HG02870 (cell line): Measurements from ENCODE around the gene SSNA1.

ENCODE experiments used
- ATAC-seq: cut with Tn5 transposase; IDR thresholded peaks from one replicate; pipeline ENCODE4 v1.9.1; 2021; ENCODE audit warnings: mild to moderate bottlenecking, moderate library complexity; ENCODE audit not compliant: unreplicated experiment

SSNA1 gene, protein sequence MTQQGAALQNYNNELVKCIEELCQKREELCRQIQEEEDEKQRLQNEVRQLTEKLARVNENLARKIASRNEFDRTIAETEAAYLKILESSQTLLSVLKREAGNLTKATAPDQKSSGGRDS

DNA sequence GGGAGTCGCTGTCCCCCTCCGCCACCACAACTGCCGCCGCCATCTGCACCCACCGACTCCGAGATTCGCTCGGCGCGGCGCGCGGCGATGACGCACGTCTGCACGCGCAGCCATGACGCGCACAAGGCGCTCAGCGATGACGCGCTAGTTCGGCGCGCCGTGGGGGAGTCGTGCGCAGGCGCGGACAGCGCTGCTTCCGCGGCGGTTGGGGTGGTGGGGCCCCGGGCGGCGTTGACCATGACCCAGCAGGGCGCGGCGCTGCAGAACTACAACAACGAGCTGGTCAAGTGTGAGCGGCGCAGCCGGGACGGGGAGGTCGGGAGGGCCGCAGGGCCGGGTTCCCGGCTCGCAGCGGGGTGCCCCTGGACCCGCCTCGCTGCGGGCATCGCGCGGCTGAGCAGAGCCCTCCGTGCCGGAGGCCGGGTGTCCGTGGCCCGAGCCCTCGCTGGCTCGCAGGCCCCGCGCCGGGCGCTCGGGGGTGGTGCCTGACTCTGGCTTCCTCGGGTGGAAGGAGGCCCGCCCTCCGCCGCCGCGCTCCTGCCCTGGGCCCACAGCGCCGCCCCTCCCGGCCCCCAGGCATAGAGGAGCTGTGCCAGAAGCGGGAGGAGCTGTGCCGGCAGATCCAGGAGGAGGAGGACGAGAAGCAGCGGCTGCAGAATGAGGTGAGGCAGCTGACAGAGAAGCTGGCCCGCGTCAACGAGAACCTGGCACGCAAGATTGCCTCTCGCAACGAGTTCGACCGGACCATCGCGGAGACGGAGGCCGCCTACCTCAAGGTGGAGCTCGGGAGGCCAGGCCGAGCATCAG is at the start of gene SSNA1, which contains the start of gene ANAPC2:
Gene SSNA1, plus strand, starts transcription at position 187 of the 807 bp plus-strand sequence. Its CDS starts 51 bp downstream, at position 238.
Gene ANAPC2, minus strand, starts transcription at position 71 of the 807 bp plus-strand sequence. Its CDS starts 28 bp downstream, at position 43.
- ATAC-seq: peak; percentile 71

DNA sequence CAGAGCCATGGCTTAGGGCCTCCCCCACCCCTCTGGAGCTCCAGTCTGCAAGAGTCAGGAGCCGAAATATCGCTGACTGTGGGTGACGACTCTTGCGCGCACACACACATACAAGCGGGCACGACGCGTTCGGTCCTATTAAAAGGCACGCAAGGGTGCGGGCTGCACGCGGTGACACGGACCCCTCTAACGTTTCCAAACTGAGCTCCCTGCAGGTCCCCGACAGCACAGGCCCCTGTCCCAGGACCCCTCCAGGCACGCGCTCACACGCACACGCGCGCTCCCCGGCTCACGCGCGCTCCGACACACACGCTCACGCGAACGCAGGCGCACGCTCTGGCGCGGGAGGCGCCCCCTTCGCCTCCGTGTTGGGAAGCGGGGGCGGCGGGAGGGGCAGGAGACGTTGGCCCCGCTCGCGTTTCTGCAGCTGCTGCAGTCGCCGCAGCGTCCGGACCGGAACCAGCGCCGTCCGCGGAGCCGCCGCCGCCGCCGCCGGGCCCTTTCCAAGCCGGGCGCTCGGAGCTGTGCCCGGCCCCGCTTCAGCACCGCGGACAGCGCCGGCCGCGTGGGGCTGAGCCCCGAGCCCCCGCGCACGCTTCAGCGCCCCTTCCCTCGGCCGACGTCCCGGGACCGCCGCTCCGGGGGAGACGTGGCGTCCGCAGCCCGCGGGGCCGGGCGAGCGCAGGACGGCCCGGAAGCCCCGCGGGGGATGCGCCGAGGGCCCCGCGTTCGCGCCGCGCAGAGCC is 49.6 kb upstream of the SSNA1 start, which contains the start of gene GRIN1:
Gene GRIN1, plus strand, starts transcription at position 433 of the 746 bp plus-strand sequence. CDS start 333 bp downstream, outside the sequence.
- ATAC-seq: no peak

DNA sequence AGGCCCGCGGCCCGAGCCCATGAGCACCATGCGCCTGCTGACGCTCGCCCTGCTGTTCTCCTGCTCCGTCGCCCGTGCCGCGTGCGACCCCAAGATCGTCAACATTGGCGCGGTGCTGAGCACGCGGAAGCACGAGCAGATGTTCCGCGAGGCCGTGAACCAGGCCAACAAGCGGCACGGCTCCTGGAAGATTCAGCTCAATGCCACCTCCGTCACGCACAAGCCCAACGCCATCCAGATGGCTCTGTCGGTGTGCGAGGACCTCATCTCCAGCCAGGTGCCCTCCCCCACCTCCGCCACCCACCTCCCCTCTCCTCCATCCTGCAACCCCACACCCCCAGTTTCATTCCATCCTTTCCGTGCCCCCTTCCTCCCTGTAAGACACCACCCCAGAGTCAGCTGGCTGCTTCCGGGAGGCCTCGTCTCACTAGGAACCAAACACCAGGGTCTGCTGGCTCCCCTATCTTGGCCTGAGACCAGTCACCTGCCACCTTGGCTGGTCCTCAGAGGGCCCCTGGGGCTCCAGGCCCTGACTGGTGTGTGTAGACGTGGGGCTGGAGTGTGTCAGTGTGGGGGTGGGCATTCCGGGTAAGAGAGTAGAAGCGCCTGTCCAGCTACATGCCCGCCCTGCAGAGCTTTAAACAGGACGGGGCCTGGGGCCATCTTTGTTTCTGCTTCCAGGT is 48.9 kb upstream of the SSNA1 start:
- ATAC-seq: no peak

DNA sequence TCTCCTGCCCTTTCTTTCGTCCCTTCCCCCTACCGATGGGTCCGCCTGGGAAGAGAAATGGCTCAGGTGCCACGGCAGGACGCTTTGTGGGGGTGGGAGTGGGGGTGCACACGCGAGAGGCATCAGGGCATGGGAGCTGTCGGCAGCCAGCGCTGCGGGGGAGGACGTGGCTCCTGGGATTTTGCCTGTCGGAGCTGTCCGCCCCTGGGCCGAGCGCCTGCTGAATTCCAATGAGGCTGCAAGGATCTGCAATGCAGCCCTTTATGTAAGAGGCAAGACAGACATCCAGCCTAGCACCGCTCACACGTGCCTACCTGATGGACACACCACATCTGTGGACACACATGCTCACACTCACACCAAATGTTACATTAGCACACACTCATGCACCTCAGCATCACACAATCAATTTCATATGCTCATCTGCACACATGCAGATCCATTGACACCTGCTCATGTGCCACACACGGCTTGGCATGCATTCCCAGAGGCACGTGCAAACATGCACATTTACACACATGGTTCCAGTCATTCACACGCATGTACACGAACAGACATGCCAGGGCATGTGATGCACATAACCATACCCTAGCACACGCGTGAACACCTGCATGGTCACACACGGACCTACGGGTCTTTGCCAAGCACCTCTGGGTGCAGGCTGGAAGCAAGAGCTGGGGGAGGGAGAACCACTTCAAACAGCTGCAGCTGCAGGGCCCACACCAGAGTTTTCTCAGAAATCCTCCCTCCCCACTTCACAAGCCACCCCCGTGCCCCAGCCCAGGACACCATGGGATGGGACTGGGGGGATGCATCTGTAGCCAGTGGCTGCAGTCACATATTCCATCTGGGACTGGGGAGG is 48.1 kb upstream of the SSNA1 start:
- ATAC-seq: no peak

DNA sequence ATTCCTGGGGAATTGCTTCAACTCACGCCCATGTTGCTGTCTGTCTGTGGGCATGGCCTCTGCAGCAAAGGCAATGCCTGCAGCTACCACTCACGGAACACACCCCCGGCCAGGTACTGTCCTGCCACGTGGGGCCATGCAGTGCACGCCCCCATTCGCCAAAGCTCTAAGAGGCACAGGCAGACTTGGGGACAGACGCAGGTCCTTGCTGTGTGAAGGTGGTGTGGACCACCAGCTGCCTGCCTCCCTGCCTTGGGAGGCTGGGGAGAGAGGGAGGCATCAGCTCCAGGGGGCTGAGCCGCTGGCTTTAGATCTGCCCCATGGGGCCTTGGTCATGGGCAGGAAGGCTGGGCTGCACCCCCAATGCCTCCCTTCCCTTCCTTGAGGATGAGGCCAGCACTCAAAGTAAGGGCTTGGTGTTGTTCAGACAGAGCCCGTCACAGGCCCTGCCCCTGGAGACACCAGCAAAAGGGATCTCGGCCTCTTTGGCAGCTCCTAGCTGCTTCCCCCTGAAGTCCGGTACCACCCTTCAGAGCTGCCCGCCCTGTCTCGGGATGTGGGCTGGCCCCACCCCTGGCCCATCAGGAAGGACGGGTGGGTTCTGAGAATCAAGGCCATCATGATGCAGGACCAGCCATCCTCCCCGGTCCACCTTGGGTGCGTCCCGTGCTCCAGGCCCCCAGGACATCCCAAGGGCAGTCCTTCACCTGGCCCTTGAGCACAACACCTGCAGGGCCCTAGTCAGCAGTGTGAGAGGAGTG is 47.2 kb upstream of the SSNA1 start:
- no peak for ATAC-seq

DNA sequence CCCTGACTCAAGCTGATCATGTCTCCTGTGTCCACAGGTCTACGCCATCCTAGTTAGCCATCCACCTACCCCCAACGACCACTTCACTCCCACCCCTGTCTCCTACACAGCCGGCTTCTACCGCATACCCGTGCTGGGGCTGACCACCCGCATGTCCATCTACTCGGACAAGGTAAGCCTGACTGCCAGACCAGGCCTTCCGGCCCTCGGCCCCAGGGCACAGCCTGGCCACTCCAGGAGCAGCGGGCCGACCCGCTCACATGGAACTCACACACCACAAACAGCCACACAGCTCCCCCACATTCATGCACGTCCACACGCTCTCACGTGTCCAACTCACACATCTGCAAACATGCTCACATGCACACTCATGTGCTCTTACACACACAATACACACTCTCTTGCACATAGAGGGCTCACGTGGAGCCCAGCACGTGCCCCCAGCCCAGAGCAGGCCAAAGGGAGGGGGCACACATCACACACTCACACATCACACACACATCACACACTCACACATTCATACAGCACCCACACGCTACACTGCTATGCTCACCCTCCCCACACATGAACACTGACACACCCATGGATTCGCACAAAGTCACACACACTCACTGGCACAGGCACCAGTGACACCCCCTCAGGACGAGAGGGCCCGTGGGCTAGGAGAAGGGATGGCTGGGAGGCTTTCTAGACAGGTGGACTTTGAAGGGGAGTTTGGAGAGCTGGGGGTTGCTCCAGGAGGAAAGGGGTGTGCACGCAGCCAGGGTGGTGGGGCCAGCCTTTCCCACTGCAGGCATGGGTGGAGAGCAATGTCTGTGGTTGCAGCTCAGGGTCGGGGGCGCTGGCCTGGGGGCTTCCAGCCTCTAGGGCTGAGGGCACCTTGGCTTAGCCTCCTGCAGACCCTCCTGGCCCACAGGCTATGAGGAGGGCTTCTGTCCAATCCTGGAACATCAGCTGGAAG is 46.2 kb upstream of the SSNA1 start:
- no peak for ATAC-seq

DNA sequence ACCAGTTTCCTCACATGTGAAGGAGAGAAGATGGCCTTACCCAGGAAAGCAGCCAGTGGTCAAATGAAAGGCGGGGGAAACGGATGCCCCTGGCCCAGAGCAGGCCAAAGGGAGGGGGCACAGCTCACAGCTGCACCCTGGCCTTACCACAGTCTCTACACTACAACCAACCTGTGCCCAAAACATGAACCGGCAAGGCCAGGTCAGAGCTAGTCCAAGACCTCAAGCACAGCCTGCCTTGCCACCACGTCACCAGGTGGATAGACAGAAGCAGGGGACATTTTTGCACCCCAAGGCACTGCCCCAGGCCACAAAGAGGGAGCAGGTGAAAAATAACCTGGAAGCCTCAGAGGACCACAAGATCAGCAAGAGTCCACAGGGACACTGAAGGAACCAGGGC is 45.0 kb upstream of the SSNA1 start:
- no peak for ATAC-seq

DNA sequence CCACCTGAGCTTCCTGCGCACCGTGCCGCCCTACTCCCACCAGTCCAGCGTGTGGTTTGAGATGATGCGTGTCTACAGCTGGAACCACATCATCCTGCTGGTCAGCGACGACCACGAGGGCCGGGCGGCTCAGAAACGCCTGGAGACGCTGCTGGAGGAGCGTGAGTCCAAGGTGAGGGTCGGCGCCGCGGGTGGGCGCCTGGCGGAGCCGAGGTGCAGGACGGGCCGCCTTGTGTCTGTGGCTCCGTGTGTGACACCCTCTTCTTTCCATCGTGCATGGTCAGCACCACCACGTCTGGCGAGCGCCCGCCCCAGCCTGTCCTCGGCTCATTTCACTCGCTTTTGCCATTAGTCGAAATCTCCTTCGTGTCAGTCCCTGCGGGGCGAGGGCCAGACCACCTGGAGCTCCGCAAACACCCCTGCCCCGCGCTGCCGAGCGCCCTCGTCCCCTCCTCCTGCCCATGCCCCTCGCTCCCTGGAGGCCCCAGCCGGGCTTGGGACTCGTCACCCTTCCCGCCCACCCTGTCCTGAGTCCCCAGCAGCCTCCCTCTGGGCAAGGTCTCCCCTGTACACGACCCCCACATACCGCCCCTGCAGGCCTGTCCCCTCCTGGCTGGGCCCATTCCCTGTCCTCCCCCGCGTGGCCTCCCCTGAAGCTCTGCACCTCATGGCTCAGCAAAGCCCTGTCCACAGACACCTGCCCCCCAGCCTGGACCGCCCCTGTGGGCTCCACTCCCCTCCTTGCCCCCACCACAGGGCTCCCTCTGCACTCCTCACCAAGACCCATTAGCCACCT is 42.5 kb upstream of the SSNA1 start:
- ATAC-seq: no peak

DNA sequence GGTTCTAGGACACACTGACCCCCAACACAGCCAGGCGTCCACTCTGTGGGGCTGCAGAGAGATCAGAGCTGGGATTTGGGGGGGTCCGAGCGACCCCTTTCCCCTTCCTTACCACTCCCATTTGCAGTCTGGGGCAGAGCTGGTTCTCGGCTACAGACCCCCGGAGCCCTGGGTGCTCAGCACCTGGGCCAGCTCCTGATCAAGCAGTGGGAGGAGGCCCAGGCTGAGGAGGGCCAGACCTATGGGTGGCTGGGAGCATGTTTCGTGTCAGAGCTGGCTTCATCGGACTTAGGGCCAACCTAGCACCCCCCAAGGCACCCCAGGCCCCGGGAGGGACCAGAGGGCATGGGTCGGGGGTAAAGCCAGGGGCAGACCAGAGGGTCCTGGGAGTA is 42.0 kb upstream of the SSNA1 start:
- ATAC-seq: no peak

DNA sequence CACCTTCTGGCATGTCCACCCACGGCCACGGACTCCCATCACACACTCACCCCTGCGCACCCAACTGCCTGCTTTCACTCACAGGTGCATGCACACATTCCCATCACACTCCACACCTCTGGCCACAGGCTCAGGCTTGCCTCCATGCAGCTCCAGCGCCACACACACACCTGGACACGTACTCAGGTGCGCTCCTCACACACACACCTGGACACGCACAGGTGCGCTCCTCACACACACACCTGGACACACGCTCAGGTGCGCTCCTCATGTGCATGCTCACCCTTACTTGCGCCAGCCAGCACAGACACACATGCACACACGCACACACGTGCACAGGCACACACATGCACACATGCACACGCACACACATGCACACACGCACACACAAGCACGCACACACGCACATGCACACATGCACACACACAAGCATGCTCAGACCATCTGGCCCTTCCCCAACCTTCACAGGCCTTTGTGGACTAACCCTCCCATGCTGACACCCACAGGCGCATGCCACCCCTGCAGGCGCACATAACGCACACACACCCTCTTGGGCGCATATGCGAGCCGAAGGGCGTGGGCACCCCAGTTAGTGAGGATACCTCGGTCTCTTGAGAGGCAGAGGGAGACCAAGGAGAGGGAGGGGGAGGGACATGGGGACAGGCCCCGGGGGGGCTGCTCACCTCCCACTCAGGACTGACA is 41.2 kb upstream of the SSNA1 start:
- no peak for ATAC-seq

DNA sequence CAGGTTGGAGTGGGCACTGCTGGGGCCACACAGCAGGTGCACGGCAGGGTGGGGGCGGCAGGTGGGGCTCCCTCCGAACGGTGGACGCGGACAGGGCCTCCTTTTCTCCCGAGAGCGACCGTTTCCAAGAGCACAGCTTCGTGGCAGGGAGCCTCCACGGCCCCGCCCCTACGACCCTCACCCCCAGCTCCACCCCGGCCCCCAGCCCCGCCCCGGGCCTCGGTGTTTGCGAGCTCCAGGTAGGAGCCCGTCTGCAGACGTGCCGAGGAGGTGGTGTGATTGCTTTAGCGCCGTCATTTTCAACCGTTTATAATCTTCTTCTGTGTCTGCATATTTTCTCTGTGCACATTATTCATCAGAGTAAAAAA is 40.7 kb upstream of the SSNA1 start:
- no peak for ATAC-seq

DNA sequence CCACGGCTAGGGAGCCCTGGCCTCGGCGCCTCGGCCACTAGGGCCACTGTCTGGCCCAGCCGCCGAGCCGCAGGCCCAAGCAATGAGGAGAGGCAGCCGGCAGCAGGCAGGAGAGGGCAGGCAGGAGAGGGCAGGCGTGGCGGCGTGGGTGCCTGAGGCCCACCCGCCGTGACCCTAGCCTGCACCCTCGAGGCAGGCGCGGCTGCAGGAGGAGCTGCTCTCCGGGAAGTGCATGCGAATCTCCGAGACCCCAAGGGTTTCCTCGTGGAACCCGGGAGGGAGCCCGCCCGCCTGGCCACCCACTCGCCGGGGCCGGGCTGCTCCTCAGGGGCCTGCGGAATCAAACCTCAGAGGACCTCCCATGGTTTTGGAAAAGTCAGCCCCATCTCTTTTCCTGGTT is 40.2 kb upstream of the SSNA1 start:
- ATAC-seq: no peak

DNA sequence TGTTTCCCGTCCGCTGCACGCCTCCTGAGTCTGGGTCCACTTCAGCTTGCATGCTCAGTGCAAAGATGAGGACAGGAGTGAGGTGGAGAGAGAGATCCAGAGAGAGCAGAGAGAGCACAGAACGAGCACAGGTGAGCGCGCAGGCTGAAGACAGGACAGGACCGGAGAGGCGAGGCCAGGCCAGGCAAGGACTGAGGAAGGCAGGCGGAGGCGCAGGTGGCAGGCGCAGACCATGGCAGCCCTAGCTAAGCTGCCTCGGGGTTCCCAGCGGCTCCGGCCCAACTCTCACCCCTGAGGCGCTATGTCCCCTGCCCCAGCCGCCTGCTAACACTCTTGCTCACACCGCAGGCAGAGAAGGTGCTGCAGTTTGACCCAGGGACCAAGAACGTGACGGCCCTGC is 39.8 kb upstream of the SSNA1 start:
- no peak for ATAC-seq

DNA sequence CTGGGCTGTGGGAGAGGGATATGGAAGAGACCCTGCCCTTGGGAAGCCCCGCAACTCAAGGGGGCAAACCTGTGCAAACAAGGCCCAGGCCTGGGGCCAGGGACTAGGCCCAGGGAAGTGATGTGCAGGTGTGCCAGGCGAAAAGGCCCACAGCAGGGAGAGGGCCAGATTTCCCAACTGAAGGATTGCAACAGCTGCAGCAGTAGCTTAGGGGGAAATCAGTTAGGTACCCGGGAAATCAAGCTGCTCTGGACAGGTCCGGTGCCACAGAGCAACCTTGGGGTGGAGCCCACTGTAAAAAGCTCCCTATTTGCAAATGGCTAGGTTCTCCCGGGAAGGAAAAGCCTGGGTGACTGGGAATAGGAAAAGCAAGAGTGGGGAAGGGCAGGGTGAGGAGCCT is 39.1 kb upstream of the SSNA1 start:
- ATAC-seq: no peak

DNA sequence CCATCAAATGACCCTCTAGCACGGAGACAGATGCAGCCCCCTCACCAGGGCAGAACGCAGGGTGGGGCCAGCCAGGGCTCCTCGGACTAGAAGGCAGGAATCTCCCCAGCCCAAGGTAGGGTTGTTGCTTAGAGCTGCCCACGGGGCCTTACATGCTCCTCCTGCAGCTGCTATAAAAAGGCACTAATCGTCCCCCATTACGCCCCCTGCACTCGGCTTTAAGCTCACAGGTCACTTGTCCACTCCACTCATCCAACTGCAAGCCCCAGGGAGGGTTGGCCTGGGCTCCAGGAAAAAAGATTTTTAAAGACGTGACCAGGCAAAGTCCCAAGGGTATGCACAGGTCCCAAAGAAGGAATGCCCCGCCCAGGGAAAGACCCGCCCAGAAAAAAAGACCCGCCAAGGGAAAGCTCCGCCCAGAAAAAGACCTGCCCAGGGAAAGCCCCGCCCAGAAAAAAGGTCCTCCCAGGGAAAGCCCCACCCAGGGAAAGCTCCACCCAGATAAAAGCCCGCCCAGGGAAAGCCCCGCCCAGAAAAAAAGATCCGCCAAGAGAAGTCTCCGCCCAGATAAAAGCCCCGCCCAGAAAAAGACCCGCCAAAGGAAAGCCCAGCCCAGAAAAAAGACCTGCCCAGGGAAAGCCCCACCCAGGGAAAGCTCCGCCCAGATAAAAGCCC is 38.4 kb upstream of the SSNA1 start:
- ATAC-seq: peak; percentile 2
